NK-92 (cell line): ENCODE measurements around the gene ELP5.

Source experiments
- DNase-seq: peaks from one replicate; lab custom pipeline; 2025; ENCODE audit not compliant: unreplicated experiment; lab: John Stamatoyannopoulos, UW

Gene ELP5

GRCh38 chr17:7282752-7283321 lies 30.8 kb downstream of the ELP5 start:
- DNase-seq = no peak

GRCh38 chr17:7283471-7284216 lies 31.6 kb downstream of the ELP5 start:
- DNase-seq = no peak

GRCh38 chr17:7284911-7285310 lies 32.9 kb downstream of the ELP5 start:
- DNase-seq = no peak

GRCh38 chr17:7285679-7286078 lies 33.7 kb downstream of the ELP5 start:
- no peak for DNase-seq

GRCh38 chr17:7289256-7290032 lies 37.4 kb downstream of the ELP5 start:
- no peak for DNase-seq

GRCh38 chr17:7290166-7290565 lies 38.2 kb downstream of the ELP5 start:
- DNase-seq = no peak

- no peak for DNase-seq
Measured at GRCh38 chr17:7290685-7291084, 38.7 kb downstream of the ELP5 start.

GRCh38 chr17:7292194-7292593 lies 40.2 kb downstream of the ELP5 start:
- no peak for DNase-seq

- DNase-seq = no peak
Measured at GRCh38 chr17:7292729-7293128, 40.7 kb downstream of the ELP5 start.

GRCh38 chr17:7293159-7293558 lies 41.1 kb downstream of the ELP5 start:
- DNase-seq = no peak

- no peak for DNase-seq
Measured at GRCh38 chr17:7293816-7294613, 42.0 kb downstream of the ELP5 start.

GRCh38 chr17:7294614-7295153 lies 42.7 kb downstream of the ELP5 start, which contains the start of gene YBX2:
TSS of gene YBX2 (minus strand) at chr17:7294639. CDS start at chr17:7294500, 139 bp downstream.
- DNase-seq = no peak

- DNase-seq = no peak
Measured at GRCh38 chr17:7295230-7296180, 43.5 kb downstream of the ELP5 start.

- DNase-seq = no peak
Measured at GRCh38 chr17:7296189-7296861, 44.3 kb downstream of the ELP5 start.

- no peak for DNase-seq
Measured at GRCh38 chr17:7304179-7304578, 52.2 kb downstream of the ELP5 start.

- peak; percentile 98 for DNase-seq
Measured at GRCh38 chr17:7306911-7307685, 55.1 kb downstream of the ELP5 start, which contains the start of gene EIF5A. TSS of gene EIF5A (plus strand) at chr17:7307628. CDS start at chr17:7309636, 2,008 bp downstream.

GRCh38 chr17:7307686-7308624 lies 55.9 kb downstream of the ELP5 start:
- no peak for DNase-seq
